Stimulated activated CD8-positive, alpha-beta memory T cell treated with anti-CD3 and anti-CD28 coated beads, Interleukin-15, amount 100 ng/mL, for 1 hour (primary cell): ENCODE data around the gene DUSP1.
A peak's percentile ranks its signal among the peaks of the same experiment; 100 is the strongest.
"Not testable (repeated sequence)": the region's sequence is repeated elsewhere in the genome, so short reads cannot be mapped to it uniquely, and the experiment has no call there.

Source experiments
- DNase-seq: peaks from one replicate; pipeline ENCODE4 v3.0.0-alpha.2; 2020; ENCODE audit warnings: low read depth

Gene DUSP1, protein sequence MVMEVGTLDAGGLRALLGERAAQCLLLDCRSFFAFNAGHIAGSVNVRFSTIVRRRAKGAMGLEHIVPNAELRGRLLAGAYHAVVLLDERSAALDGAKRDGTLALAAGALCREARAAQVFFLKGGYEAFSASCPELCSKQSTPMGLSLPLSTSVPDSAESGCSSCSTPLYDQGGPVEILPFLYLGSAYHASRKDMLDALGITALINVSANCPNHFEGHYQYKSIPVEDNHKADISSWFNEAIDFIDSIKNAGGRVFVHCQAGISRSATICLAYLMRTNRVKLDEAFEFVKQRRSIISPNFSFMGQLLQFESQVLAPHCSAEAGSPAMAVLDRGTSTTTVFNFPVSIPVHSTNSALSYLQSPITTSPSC

DNA sequence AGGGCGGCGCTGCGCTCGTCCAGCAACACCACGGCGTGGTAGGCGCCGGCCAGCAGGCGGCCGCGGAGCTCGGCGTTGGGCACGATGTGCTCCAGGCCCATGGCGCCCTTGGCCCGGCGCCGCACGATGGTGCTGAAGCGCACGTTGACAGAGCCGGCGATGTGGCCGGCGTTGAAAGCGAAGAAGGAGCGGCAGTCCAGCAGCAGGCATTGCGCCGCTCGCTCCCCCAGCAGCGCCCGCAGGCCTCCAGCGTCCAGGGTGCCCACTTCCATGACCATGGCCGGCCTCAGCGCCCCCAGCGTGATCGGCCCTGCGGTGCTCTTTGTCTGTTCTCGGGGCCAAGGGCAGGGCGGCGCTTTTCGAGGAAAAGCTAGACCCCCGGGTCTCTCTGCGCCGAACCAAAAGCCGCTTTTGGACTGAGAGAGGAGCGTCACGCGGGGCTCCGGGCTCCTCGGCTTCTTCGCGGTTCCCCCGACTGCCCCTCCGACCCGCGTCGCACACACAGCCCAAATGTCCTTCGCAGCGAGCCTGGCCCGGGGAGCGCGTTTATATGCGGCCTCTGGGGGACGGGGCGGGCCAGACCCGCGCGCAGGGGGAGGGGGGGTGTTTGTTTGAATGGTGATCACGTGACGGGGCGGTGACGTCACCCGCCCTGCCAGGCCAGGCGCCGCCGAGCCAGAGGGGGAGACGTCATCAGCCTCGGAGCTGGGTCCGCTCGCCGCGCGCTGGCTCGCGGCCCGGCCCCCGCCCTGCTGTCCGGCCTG, at the start of gene DUSP1:
DUSP1 (minus strand) TSS at position 521 of the 764 bp plus-strand sequence; CDS start at position 278, 243 bp downstream.
- peak; percentile 95 for DNase-seq

DNA sequence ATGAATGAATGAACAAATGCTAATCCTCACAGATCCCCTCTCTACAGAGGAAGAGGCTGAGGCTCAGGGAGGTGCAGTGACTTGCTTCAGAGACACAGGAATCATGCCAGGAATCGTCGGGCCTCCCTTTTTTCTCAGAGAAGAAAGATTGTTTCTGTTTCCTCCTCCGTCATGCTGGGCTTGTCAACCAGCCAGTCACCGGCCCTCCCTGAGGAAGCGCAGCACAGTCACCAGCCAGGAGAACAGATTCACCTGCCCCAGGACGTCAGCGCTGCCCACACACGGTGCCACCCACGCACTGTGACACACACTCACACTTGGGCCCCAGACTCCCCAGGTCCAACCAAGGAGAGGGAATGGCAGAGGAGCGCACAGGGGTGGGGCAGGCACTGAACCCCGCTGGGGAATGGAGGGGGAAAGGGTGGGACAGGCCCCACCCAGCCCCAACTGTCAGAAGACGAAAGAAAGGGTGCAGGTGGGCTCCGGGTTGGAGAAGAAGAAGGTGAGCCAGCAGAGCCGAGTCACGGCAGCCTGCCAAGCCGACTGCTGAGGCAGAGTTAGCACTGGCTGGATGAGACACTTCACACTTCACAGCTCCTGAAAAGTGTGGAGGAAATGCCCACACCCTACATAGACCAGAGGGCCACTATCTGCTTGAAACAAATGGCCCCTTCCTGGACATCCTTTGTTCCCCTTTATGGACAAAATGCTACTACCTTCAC, 49.2 kb upstream of the DUSP1 start:
- no peak for DNase-seq

DNA sequence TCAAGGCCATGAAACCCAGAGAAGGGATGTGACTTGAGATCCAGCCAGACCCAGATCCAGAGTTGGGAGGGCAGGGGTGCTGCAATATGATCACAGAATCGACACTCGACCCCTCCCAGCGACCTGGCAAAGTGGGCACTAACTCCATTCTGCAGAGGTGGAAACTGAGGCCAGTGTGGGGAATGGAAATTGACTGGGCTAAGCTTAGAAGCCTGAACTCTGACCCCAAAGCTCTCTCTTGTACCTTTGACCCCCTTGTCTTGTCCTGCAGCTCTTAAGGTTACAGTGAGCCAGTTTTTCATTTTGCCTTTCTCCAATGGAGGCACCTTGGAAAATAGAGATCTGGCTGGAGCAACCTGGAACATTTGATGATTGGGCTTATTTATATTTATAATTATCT, 48.6 kb upstream of the DUSP1 start:
- no peak for DNase-seq

DNA sequence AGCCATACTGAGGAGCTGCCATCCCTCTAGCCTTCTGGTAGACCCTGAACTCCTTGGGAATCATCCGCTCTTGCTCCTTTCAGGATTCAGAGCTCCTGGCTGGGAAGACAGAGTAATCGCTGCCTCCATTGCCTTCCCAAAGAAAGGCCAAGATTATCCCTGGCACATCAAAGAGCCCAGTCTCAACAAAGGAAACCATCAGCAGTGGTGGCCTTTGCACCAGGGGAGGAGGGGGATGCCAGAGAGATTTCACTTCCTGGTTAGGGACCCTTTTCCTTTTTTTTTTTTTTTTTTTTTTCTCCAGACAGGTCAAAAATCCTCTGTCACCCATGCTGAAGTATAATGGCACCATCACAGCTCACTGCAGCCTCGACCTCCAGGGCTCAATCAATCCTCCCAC, 47.1 kb upstream of the DUSP1 start:
- no peak for DNase-seq

DNA sequence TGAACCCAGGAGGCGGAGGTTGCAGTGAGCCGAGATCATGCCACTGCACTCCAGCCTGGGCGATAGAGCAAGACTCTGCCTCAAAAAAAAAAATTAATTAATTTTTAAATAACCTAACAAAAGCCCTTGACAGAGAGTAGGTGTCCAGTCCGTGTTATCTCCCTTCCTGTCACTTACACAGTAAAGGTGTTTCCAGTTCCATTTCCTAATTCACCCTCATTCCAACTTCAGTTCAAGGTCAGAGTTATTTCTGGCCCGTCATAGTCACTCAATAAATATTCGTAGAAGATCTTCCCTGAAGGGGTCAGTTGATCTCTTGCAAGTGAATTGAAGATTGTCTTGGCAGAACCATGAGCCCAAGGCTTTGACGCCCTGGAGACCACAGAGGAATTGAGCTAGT, 46.7 kb upstream of the DUSP1 start:
- no peak for DNase-seq

DNA sequence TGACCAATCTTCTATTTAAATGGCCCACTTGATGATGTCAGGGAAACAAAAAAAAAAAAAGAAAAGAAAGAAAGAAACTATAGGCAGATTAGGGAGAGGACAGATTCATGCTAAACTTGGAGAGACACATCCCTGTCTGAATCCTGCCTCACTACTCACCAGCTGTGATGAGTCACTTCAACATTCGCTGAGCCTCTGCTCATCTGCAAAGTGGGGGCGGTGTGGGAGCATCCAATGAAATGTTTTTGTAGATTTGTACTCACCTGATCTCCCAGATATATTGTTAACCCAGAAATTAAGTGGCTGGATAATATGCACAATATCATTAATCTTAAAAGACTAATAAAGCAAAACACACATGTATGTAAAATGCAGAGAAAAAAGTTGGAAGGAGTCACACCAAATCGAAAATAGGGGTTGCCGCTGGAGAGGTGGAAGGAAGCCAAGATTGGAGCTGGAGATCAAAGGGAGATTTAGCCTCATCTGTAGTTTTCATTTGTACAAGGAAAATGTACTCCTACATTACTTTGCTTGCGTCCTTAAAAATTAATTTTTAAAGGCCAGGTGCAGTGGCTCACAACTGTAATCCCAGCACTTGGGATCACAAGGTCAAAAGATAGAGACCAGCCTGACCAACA, 46.0 kb upstream of the DUSP1 start:
- DNase-seq = no peak

DNA sequence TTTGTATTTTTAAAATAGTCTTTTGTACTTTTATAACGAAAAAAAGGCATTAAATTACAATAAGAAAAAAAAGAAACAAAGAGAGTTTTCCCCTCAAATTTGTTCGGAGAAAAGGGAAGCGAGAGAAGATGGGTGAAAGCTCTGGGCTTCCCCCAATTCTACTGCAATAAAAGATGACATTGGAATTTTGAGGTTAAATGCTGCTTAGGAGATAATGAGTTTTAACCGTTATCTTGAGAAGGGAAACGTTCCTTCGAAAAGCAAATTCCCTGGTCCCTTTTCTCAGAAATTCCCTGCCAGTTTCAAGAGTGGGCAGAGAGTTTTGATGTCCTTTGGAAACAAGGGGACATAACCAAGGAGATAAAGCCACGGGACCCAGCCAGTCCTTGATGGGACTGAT, 44.6 kb upstream of the DUSP1 start:
- no peak for DNase-seq

DNA sequence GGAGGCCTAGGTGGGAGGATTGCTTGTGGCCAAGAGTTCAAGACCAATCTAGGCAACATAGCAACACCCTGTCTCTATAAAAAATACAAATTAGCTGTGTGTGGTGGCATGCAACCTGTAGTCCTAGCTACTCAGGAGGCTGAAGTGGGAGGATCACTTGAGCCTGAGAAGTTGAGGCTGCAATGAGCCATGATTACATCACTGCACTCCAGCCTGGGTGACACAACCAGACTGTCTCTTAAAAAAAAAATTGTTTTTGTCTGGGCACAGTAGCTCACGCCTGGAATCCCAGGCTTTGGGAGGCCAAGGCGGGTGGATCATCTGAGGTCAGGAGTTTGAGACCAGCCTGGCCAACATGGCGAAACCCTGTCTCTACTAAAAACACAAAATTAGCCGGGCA, 40.0 kb upstream of the DUSP1 start:
- not testable (repeated sequence) for DNase-seq

DNA sequence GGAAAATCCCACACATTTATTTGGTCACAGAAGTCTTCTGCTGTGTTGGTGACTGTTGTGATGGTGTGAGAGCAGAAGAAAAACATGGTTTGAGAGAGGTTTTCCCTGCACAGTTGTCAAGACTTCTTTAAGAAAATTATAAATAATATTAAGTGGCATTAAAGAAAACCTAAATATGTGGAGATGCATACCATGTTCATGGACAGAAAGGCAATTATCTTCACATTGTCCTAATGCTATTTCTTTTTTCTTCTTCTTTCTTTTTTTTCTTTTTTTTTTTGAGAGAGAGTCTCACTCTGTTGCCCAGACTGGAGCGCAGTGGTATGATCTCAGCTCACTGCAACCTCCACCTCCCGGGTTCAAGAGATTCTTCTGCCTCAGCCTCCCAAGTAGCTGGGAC, 38.8 kb upstream of the DUSP1 start:
- no peak for DNase-seq

DNA sequence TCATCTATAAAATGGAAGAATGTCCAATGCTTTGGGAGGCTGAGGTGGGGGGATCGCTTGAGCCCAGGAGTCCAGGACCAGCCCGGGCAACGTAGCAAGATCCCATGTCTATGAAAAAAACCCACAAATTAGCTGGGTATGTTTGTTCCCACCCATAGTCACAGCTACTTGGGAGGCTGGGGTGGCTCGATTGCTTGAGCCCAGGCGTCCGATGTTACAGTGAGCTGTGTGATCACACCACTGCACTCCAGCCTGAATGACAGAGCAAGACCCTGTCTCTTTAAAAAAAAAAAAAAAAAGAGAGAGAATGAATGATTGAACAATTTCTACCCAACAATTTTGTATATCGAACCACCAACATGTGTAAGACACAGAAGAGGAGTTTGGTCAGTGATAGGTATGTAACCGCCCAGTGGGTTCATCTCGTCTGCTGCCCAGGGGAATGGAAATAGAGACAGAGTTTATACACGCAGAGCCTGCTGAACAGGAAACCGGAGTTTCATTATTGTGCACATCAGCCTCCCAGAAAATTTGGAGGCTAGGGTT, 36.8 kb upstream of the DUSP1 start:
- no peak for DNase-seq

DNA sequence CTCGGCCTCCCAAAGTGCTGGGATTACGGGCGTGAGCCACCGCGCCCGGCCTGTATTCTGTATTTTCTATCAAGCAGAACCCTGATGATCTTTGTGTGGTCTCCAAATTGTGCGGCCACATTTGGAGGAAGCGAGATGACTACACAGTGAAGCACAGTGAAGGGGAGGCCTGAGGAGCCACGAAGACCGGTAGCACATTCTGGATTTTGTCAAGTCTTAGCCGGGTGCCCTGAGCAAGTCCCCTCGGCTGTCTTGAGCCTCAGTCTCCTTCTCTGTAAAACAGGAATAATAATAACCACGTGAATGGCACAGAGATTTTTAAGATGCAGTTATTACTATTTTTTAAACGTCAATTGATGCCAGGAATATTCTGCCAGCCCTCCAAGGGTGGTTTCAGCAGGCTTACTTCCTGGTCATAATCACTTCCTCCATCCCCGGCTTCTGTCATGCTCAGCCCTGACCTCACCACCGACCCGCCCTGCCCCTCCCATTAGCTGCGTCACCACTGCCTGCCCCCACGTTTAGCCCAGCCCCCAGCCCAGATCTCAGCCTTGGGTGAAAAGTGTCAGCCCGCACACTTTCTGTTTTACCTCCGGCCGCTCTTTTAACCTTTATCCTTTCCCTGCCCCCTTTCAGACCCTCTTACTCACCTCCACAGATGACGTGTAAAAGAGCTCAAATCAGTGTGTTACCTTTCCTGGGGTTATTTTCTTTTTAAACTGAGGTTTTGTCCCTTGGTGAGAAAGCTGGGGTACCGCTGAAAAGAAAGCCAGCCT, 36.1 kb upstream of the DUSP1 start:
- DNase-seq = peak; percentile 74

DNA sequence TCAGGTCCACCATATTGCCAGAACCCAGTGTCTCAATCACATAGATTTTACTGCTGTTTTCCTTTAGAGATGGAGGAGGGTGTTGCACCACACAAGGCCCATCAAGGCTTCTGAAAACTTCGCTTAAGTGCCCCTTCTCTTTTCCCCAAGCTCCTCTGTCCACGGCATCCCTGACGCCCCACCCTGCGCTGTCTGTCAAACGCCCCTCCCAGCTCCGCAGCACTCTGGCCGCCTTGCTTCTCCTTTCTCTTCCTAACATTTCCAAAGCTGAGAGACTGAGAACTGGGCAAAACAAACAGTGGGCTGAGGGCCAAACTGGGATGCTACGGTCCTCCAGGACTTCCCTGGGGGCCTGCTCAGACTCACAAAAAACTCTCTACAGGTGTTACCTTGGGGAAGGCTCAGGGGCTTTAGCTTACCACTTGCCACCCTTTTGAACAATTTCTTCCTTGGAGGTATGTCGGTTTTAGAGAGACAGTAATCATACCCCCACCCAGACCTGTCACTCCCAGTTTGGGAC, 34.8 kb upstream of the DUSP1 start:
- DNase-seq = no peak

DNA sequence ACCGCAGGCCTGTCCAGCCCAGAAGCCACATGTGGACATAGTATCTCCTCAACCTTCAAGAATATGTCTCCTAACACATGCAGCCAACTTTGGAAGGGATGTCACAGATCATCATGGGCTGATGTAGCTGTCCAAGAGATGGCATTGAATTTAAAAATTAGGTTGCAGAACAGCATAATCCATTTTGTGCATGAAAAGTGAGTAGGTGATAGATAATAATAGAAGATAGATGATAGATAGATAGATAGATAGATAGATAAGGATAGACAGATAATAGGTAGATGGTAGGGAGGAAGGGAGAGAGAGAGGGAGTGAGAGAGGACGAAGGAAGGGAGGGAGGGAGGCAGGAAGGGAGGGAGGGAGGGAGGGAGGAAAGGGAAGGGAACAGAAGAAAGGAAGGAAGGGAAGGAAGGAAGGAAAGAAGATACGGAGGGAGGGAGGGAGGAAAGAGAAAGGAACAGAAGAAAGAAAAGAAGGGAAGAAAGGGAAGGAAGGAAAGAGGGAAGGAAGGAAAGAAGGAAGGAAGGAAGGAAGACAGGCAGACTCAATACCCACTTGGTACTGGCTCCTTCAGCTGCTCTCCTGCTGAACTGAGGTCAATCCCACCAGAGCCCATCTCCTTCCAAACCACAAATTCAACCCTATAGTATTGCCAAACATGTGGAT, 34.2 kb upstream of the DUSP1 start:
- DNase-seq = no peak

DNA sequence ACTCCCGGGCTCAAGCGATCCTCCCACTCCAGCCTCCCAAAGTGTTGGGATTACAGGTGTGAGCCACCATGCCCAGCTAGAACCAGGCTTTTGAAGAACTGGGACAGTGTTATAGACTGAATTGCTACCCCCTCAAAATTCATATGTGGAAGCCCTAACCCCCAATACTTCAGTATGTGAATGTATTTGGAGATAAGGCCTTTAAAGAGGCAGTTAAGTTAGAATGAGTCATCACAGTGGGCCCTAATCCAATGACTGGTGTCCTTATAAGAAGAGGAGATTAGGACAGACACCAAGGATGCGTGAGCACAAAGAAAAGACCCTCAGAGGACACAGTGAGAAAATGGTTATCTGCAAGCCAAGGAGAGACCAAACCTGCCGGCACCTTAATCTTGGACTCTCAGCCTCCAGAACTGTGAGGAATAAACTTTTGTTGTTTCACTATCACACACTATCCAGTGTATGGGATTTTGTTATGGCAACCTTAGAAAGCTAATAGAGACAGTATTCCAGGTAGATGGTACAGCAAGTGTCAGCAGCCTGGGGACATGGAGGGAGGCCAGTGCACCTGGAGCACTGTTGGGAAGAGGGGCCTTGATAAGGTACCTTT, 31.7 kb upstream of the DUSP1 start:
- no peak for DNase-seq

DNA sequence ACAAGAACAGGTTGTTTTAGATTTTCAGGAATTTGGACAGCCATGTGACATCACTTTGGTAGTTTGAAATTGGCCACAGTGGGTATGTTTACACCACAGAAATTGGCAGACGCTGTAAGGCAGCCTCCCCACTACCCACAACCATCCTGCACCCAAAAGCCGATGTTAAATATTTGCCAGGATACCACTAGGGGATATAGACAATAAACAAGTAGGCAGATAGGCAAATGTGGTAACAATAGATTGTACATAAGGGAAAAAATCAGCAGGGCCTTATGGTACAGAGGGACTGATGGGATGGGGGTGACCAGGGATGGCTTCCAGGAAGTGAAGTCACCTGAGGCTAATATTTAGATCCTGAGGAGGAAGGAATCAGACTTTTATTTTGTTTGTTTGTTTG, 31.1 kb upstream of the DUSP1 start:
- DNase-seq = no peak

DNA sequence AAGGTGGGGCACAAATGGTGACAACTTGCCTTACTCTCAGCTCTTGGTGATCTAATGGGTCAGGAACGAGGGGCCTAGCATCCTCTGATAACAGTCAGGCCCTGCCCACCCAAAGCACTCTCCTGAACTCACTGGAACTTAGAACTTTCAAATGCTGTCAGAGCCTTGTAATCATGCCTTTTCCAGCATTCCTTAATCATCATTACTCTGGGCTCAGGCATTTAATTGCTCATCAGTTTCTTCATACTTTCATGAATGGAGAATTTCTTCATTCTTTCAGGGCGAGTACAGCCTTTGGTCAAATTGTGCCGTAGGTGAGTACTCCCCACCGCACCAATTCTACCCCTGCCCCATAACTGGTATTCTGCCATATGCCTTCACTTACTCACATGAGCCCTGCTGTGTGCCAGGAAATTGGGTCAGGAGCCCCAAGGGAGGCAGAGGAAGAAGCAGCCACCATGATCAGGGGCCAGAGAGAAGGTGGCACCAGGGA, 30.2 kb upstream of the DUSP1 start:
- no peak for DNase-seq

DNA sequence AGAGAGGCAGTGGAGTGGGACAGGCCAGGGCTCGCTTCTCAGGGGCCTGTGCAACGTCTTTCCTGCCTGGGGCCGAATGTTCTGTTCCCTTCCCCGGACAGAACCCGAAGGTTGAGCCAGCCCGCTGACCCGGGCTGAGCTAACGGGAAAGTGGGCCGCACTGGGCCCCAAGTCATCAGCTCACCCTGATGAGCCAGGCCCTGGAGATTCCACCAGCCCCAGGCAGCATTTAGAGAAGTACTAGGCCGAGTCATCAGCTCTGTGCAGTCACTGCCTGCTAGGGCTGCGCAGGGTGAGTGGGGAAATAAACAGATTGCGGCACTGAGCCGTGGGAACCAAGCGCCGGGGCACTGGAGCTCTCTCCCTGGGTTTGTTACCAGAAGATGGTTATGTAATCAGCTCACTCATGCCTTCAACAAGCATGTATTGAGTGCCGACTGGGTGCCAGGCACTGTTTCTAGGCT, 29.1 kb upstream of the DUSP1 start:
- no peak for DNase-seq

DNA sequence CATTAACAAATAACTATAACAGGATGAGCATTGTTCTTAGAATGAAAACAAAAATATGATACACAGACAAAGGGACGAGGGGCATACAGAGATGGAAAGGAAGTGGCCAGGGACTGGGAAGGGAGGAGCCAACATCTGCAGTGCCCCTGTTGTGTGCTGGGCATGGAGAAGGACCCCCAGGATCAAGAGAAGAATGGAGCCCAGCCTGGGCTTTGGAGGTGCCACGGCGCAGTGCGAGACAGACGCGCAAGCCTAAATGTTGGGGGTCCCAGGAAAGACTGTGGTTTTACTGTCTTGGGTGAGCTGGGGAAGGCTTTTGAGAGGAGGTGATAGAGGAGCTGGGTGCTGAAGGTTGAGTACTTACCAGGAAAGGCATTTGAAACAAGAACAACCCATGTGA, 28.4 kb upstream of the DUSP1 start:
- no peak for DNase-seq

DNA sequence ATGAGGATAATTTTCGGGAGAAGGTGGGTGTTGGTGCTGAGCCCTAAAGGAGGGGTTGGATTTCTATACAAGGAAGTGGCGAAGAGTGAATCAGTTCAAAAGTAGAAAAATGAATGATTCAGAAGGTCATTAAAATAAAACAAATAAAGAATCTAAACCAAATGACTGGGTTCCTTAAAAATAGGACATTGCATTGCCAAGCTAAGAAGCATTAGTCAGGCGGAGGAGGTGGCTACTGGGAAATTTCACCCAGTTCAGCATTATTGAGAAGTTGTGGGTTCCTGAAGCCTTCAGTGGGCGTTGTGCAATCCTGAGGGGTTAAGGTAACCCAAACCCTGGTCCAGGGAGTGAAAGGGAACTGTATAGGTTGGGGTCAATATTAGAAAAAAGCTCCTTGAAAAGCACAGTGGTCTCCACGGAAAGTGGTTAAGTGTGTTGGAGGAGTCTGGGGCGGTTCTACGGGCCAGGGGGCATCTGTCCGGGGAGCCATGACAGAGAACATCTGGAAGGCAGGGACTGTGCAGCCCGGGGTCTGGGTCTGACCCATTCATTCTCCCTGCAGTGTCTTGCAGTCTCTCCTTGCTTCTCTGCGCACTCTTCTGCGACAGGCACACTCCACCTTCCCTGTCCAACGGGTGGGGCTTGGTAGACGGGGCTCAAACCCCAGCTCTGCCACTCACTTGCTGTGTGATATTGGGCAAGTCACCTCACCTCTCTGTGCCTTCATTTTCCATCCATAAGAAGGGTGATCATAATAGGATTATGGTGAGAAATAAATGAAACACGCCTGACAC, 27.6 kb upstream of the DUSP1 start:
- no peak for DNase-seq
